GOT3 (cell line): ENCODE results near the gene PKHD1.
"Not testable (repeated sequence)": the region's sequence is repeated elsewhere in the genome, so short reads cannot be mapped to it uniquely, and the experiment has no call there.

Experiments used
- DNase-seq: peaks from one replicate; lab custom pipeline; 2025; ENCODE audit warnings: mixed read lengths; lab: John Stamatoyannopoulos, UW

Gene PKHD1

DNA sequence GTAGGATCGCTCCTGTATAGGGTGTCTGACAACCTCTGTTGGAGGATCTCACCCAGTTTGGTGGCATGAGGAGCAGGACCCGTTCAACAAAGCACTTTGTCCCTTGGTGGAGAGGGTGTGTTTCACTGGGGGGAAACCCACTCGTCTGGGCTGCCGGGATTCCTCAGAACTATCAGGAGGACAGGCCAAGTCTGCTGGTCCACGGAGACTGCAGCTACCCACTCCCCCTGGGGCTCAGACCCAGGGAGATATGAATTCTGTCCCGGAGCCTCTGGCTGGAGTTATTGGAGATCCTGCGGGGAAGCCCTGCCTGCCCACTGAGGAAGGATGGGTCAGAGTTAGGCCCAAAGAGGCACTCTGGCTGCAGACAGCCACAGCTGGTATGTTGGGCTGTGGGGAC, 233.1 kb downstream of the PKHD1 start:
- no peak for DNase-seq

DNA sequence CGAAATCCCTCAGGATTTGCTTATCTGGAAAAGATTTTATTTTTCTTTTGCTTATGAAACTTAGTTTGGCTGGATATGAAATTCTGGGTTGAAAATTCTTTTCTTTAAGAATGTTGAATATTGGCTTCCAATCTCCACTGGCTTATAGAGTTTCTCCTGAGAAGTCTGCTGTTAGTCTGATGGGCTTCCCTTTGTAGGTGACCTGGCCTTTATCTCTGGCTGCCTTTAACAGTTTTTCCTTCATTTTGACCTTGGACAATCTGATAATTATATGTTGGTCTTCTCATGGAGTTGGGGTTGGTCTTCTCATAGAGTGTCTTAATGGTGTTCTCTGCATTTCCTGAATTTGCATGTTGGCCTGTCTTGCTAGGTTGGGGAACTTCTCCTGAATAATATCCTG, 234.3 kb downstream of the PKHD1 start:
- not testable (repeated sequence) for DNase-seq

DNA sequence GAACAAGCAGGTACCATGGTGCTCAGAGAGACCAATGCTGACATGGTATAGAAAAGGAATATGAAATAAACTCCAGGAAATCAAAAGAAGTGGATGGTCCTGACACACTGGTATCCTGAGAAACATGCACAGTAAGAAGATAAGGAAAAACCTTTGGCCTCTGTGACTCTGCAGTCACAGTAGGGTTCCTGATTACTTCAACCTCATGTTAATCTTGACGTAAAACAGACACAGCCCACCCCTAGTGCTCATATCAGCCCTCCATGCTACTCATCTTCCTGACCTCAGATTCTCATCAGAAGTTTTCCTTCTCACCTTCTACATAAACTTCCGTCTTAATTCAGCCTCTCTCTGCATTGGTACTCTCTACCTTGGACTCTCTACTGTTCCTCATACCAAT, 240.9 kb downstream of the PKHD1 start:
- DNase-seq, result no peak

DNA sequence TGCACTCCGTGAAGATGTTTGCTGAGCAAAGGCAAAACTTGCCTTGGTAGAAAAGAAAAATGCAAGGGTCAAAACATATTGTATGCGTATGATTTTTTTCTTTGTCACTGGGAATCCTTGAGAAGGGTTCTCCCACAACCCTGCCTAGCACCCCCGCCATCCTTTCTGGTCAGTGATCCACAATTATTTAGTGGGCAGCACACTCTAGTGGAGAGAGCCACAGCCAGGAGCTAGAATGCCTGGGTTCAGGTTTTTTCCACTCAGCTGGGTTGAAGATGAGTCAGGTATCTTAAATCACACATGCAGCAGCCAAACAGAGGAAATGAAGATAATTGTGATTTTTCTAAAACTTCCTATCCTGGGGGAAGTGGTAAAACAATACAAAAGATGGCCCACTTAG, 243.1 kb downstream of the PKHD1 start:
- DNase-seq, result no peak

DNA sequence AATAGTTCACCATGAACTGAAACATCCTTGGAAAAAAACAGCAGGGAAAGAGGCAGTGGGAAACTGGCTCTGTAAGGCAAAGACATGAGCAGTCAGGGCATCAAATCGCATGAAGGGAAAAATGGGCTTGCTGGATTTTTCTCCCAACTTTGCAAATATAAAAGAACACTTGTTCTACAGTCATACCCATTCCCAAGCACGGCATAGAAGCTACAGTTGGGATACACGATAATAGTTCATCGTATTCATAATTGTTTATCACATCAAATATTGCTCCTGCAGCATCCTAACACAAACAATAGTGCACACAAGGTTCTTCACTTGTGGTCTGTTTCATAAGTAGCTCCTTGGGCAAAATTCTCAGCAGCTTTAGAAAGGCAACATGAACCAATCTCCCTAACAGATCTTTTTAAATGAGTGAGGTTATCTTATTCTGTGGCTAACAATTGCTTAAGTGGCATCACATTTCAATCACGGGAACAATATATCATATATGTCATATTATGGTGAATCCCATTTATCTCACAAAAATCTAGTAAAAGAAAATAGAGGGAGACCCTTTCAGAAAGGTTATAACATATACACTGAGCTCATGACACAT, 243.9 kb downstream of the PKHD1 start:
- DNase-seq, result no peak

DNA sequence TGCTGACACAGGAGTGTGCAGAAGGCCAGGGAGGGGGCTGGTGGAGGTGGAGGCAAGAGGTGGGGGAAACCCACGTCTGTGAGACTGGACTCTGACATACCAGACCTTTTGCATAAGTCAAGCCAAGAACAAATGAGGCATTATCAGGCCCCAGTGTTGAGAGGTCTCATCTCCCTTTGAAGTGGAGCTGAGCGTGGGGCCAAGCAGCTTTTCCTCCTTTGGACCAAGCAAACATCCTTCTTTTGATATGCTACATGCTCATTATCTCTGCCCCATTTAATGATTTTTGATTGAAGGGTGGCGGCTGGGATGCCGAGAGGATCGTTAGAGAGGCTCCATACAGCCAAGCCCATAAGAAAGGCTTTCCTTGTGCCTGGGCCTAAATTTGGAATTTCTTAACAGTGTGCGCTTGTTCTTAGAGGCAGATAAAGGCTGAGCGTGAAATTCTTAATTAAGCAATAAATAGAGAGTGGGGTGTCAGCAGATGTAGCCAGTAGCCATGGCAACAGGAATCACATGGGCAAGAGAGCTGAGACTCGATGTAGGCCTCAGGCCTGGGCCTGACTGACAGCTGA, 244.5 kb downstream of the PKHD1 start:
- DNase-seq, result no peak

DNA sequence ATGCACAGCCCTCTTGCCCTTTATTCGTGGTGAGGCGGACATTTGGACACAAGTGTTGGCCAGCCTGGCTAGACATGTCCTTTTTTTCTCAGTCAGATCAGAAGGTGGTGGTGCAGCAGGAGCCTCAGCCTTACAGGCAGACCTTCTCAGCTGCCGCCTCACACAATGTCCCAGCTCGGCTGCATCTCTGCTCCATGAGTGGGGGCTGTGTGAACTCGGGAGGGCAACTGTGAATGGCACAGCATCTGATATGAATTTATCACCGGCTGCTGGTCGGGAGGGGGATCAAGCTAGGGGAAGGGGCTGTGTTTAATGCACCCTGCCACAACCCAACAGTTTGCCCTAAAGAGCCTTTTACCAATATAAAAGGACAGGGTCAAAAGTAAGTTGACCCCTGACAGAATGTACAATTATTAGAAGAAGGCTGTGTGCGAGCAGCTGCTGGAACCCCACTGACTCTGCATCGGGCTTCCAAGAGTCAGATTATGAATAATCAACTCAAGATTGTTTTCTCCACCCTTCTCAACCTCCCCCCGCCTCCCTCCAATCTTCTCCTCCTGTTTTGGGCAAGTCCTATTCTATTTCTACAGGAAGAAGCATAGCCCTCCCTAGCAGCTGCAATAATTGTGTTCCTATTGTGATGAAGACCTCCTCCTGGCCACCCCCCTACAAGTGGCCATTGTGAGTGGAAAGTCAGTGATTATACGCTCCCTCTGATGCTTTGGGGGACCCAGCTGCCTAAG, 245.2 kb downstream of the PKHD1 start:
- DNase-seq, result no peak

DNA sequence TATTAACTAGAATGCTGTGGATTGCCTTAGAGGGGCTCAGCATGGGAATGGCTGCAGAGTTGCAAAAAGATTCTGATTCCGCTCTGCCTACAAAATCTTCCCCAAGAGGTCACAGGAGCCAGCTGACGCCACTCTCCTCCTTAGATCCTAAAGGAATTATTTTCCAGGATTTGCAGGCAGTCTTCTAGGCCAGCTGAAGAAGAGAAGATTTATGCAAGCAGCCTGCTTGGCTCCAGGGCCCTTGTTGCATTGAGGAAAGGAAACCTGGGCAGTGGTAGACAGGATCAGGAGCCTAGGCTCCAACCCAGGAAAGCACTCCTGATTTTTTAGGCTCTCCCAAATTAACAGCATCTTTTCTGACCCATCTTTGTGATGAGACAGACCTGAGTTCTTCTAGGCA, 245.8 kb downstream of the PKHD1 start:
- no peak for DNase-seq

DNA sequence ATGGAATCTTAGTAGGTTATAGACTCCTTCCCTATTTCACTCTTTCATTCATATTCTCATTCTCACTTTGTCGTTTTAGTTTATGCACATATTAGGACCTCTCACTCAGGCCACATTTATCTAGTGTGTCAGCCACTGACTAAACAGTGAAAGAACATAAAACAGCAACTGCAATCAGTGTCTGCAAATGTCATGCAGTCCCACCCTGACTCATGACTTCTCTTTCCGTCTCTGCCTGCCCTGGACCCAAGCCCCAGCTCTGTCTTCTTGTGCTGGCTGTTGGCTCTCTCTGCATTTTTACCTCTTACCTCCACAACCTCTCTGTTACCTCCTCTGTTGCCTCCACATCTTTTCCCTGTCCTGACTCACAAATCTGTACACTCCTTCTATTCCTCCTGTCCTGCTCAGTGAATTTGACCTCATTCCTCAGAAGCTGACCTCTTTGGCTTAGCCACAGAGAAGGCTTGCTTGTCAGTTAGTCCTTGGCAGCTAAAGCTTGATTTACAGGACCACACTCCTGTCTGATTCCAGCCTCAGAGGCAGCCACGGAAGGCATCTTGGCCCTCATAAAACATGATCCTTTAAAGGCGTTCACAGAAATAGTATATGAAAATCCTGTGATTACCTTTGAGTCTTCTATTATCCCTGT, 247.6 kb downstream of the PKHD1 start:
- no peak for DNase-seq

DNA sequence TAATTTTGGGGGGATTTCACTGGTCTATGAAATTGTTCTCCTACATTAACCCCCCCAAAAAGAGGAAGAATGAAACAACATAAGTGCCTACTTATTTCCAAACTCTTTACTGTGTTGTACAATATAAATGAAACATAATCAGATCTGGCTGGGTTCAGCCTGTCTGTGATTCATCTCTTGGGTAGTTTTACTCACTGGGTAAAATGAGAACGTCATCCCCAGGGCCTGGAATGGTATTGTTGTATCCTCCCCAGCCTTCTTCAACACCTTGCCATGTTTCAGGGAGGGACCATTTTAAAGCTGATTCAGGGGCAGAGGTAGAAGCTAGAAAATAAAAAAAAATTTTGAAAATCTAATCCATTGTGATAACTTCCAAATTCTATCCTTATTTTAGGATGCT, 256.7 kb downstream of the PKHD1 start:
- no peak for DNase-seq

DNA sequence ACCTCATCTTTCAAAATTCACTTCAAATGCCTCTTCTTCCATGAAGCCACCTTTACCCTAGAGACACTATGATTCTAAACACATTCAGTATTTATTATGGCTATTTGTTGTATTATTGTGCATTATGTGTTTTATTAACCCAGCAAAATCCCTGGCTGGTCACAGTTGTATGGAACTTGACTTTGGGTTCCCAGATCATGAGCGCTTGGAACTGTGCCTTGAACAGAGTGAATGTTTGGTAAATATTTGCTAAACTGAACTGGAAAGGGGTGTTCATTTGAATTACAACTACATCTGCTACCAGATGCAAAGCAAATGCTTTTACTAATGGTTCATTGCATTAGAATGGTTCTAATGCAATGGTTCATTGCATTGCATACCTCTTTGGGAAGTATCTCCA, 259.8 kb downstream of the PKHD1 start:
- no peak for DNase-seq

DNA sequence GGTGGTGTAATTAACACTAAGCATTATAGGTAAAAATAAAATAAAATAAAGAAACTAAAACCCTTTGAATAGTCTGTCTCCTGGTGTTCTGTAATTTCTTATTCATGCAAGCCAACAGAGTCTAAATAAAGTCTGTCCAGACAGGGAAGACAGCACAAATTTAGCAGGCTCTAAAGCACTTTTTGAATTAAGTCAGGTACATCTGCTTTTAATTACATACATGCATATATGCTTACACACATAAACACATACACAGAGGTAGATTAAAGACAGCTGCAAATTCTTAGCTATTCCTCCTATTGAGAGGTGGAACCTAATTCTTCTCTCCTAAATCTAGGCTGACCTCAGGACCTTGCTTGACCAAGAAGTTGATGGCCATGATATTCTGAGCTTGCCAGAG, 262.5 kb downstream of the PKHD1 start:
- no peak for DNase-seq

DNA sequence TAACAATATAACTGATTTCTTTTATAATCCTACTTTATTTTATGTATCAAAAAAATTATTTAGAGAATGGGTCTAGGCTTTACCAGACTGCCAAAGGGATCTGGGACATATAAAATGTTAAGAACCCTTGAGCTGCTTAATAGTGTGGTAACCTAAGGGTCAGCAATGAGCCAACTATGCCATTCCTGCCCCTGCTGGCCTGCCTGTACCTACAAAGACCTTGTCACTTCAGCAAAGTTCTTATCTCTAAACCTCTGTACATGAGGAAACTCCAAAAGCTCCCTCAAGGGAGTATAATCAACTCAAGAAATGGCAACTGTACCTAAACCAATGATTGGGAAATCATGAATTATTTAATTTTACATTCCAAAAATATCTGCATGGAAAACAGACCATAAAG, 266.9 kb downstream of the PKHD1 start:
- no peak for DNase-seq

DNA sequence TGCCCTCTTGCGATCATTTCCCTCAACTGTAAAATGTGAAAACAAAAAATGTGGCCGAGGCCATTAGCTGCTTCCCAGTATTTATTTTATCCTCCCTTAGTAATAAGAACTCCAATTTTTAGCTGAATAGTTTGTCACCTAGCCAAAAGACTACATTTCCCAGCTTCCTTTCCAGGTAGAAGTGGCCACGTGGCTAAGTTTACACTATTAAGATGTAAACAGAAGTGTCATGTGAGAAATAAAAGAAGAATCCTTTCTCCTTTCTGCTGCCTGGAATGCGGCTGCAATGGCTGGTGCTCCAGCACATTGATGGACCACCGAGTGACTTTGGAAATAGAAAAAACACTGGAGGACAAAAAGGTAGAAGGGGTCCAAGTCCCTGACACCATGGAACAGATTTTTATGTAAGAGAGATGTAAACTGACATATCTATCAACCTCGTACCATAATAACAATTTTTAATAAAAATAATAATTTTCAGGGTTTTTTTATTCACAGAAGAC, 268.8 kb downstream of the PKHD1 start:
- DNase-seq, result no peak

DNA sequence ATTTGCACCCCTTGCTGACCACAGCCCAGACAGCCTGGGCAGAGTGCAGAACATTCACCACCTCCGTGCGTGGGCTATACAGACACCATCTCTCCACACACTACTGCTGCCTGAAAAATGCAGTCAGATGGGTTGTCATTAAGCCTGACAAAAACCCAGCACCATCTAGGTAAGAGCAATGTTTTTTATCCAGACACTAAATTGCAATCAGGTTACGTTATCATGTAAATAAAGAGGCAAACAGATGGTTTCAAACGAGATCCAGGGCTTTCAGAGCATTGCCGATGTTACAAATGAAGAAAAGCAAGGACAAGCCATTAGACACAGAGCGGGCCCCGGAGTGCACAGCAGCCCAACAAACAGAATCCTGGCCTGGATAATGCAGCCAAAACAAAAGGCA, 269.6 kb downstream of the PKHD1 start:
- DNase-seq, result no peak

DNA sequence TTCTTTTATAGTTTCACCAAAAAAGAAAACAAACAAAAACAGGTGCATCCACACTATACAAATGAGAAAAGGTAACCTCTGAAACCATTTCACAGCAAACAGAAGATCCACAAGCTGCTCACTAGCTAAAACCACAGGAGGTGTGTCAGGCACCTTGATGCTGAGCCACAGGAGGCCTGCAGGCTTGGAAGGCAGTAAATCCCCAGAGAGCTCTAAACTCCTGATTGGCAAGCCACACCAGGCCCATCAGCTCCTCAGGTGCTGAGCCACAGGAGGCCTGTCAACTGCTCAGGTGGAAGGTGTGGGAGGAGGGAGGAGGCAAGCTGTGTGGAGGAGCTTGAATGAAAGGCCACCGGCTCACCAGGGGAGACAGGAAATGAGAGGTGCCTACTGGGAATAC, 273.0 kb downstream of the PKHD1 start:
- no peak for DNase-seq

DNA sequence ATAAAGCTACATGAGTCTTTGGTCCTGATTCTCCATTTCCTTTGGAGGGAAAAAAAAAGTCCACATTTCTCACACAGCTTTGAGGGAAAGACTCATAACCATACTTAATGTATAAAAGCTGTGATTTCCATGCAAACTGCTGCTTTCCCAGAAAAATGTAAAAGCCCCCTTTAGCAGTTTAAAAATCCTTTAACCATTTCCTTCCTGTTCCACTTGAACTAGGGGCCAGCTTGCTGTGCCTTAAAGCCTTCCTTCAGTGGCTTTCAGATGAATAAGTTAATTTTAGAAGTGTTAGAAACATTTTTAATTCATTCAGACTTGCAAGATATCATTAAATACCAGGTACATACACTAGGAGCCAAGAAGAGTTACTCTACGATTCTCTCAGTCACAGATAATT, 273.5 kb downstream of the PKHD1 start:
- no peak for DNase-seq

DNA sequence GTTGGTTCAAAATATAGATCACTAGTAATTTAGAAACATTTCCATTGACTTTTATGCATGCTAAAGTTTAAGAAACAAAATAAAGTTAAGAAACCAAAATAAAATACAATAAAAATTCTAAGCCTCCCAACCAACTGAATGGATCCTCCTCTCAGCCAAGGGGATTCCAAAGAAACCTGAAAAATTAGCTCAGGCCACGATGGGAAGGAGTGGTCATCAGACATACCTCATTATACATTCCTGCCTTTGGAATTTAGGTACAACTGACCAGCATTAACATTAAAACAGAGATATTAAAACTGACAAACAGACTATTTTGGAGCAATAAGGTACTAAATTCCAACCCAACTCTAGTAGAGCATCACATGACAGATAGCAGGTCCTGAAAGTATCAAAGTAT, 275.2 kb downstream of the PKHD1 start:
- DNase-seq, result no peak

DNA sequence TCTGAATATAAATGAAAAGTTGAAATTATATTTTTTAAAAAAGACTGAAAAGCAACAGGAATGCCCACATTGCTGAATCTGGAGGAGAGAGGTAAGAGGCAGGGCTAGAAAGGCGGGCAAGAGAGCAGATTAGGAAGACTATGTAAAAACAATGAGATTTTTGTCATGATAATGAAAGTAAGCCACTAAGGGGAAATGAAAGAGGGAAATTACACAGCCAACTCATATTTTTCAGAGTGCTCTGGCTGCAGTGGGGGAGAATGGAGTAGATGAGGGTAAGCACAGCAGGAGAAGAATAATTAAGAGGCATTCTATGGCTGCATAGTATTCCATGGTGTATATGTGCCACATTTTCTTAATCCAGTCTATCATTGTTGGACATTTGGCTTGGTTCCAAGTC, 281.9 kb downstream of the PKHD1 start:
- no peak for DNase-seq

DNA sequence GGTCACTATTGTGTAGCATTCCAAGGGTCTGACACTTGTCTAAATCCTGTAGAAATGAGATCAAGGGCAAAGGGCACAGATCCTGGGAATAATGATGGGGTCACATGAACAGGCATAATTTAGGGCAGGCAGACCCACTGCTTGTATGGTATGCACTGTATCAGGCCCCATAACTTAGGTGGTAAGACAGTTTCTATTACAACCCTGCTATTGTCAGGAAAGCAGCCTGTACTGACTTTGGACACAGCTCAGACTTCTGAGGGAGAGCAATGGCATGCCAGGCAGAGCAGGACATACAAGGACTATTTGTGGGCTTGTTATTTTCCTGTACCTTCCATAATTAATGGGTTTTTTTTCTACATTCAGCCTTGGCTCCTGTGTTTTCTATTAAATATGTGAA, 286.8 kb downstream of the PKHD1 start:
- DNase-seq, result no peak

DNA sequence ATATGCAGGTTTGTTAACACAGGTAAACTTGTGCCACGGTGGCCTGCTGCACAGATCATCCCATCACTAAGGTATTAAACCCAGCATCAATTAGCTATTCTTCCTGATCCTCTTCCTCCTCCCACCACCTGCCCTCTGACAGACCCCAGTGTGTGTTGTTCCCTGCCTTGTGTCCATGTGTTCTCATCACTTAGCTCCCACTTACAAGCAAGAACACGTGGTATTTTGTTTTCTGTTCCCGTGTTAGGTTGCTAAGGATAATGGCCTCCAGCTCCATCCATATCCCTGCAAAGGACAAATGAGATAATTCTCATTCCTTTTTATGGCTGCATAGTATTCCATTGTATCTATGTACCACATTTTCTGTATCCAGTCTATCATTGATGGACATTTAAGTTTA, 294.0 kb downstream of the PKHD1 start:
- DNase-seq, result no peak

DNA sequence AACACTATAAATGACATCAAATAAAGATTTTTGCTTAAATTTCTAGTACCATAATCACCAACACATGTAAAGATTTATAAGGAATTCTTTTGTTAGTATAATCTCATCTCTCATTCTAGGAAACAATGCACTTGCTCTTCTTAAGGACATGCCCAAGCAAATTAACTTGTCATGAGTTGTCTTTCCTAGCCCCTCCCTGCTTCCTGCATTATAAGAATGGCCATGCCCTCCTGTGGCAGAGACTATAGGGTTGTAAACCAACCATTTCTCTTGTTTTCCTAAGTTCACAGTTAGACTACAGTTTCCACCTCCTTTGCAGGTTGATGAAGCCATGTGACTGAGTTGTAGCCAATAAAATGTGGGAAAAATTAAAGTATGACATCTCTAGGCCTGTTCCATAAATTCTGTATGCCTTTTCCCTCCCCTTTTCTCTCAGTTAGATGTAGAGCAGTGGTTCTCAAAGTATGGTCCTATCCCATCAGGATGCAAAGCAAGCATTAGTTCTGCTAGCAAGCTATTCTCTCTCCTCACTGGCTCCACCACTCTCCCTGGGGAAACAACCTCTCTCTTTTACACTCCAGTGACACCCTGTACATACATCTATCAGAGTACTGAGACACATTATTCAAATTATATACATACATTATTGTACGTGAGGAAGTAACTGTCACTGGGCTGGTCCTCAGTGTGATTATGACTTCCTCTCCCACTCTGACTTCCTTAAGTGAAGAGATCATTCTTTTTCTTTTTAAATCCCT, 295.0 kb downstream of the PKHD1 start:
- DNase-seq, result no peak
